GM20431 (cell line): ENCODE measurements around the gene BDH1.

Experiments used
- in situ Hi-C: fragments of 300-500 bp; cut with MseI, MboI; formaldehyde crosslinking; loops from one replicate; pipeline ENCODE4 v1.15.0; 2020; ENCODE audit warnings: low sequenced_read_pairs; ENCODE audit not compliant: unreplicated experiment

Gene BDH1

DNA sequence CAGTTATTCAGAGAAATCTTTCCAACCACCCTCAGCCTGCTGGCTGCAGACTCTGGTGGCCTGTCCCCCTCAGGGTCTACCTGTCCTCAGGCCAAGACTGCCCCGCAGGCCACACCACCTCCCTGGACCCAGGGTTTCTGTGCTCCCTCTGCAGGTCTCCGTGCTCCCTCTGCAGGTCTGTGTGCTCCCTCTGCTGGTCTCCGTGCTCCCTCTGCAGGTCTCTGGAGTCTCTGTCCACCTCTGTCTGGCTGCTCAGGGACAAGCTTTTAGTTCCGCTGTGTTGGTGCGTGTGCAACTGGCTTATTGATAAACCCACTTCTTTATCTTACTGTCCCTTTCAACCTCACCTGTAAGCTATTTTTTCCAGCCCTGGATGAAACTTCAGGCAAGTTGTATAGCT lies 30.1 kb downstream of the BDH1 start:
- in situ Hi-C loops: no loop called here

DNA sequence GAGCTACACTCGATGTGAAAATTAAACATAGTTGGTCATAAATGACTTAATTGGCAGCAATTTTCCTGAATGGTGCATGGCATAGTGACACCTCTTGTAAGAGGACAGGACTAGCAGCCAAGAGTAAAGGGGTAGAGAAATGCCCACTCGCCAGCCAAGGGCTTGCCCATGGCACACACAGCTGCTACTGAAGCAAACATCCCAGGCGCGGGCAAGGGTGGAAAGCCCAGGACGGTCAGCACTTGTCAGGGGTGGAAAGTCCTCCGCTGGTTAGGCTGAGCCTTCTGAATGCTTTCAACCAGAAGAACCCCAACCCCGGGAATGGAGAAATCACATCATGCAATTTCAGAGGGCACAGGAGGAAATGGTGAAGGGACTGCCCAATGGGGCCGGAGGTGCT lies 31.6 kb downstream of the BDH1 start:
- in situ Hi-C loops: loop anchor here (25.0 kb wide), 1 partner anchor 537 kb away; no protein-coding TSS in a partner anchor

DNA sequence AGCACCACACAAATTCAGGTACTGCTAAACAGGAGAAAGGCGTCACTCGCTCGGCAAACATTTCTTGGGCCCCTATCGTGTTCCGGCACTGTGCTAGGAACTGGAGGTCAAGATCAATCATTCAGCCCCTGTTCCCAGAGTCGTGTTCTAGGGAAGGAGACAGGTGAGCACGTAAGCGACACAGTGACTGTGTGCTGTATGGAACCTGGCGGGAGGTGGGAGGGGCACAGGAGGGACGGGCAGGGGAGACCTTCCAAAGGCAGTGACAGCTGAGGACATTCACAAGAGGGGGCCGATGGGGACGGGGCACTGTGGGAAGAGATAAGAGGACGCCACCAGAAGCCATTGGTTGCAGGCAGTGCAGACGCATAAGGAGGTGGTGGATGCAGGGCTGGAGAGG lies 32.2 kb downstream of the BDH1 start:
- in situ Hi-C loops: loop anchor here (25.0 kb wide), 1 partner anchor 536 kb away; no protein-coding TSS in a partner anchor

DNA sequence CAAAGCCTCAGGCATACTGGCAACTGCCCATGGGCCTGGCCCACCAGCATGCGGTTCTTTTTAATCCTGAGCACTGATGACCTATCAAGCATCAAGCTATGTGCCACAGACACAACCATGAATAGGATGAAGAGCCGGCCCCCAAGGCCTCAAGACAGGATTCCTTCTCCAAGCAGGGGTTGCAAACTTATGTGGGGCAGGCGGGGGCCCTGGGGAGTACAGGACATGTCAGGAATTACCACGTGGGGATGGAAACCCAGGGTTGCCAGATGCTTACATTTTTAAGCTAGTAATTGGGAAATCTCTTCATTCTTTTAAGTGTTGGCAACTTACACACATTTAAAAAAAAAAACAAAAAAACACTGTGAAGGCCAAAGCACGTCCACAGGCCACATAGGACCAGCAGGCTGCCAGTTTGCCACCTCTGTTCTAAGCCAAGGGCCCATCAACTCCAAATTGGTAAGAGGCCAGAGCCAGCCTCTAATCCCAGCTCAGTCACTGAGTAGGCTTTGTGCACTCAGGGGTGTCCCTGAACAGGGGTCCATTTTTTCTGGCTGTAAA lies 32.8 kb downstream of the BDH1 start:
- in situ Hi-C loops: loop anchor here (25.0 kb wide), 1 partner anchor 536 kb away; no protein-coding TSS in a partner anchor

DNA sequence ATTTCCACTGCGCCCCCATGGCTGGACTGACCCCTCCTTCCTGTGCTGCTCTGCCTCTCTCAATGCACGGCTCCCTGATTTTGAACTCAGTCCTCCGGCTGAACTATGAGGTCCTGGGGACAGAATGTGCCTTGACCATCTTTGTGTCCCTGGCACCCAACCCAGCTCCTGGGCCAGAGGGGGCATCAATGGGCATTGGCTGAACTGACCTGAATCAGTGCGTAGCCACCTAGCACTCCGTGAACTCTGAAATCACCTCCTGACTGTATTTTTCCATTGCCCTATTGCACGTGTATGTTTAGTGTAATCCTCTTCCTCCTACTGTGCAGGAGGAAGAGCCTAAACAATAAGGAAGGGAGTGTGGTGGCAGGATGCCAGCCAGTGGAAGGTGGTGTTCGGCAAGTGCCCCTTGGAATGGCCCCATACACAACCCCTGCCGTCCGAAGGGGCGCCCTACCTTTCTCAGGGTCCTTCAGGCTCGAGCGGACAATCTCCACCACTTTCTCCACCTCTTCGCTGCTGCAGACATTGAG lies 33.5 kb downstream of the BDH1 start:
- in situ Hi-C loops: loop anchor here (25.0 kb wide), 1 partner anchor 535 kb away; no protein-coding TSS in a partner anchor

DNA sequence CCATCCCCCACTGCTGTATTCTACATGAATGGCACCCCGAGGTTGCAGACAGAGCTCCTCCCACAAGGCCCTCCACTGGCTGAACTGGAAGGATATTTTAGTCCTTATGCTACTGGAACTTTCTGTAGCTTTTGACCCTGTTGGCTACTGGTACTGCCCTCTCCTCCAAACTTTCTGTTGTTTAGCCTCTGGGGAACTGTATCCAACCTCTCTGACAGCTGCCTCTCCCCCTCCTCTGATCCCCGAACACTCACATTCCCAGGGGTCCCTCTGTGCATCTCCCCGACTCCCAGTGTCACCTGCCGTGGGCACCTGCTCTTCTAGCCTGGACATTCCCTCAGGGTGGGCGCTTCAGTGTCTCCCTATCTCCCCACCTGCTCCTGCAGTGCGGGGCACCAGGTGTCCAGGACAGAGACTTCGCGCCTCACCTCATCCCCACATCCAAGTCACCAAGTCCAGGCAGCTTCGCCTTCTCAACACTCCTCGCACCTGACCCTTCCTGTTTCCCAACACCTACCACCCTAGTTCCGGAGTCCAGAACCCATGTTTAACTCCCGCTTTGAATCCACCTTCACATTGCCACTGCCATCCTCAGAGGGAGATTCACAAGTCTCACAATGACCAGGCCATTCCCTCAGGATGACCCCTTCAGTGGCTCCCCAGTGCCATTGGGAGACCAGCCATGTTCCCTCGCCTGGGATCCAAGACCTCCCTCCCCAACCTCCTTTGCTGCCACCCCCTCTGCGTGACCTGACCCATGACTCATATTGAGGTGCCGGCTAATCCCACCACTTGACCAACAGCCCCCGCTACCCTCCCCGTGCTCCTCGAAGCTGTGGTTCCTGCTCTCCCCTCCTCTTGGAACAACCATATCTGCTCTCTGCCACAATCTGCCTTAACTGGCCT lies 34.2 kb downstream of the BDH1 start:
- in situ Hi-C loops: loop anchor here (25.0 kb wide), 1 partner anchor 534 kb away; no protein-coding TSS in a partner anchor

DNA sequence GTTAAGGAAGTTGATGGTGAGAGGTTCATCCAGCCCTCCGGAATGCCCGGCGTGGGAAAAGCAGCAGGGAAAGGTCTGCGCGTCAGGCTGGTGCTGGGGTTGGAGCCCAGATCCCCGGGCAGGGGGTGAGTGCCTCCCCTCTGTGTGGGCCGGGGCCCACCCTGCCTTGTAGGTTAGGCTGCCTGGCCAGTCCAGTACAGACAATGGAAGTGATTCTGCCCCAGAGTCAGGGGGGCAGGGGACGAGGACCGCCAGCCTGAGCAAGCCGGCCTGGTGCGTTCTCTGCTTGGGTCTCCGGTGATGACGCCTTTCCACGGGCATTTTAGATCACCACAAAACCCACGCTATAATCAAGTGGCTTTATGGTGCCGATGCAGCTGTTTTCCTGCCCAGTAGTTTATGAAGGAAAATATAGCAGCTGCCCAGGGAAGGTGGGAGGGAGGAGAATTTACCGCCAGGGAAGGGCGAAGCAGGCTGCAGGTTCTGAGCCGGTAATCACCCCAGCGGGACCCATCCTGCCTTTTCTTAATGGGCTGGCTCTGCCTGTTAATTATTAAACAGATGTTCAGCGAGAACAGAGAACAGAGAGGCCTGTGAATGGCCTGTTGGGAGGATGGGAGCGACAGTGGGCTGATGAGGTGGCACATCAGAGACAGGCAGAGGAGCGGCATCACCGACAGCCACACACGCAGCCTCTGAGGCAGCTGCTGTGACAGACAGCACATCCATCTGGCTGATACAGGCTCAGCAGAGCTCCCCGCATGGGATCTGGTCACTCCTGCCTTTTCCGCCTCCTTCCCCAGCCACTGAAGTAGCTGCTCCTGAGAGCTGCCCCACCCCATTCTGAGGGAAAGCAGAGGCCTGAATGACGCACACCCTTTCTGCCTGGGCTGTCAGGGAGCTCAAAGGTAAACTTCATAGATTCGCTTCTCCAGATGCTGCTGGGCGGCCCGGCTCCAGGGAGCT lies 35.2 kb downstream of the BDH1 start:
- in situ Hi-C loops: loop anchor here (25.0 kb wide), 1 partner anchor 533 kb away; no protein-coding TSS in a partner anchor

DNA sequence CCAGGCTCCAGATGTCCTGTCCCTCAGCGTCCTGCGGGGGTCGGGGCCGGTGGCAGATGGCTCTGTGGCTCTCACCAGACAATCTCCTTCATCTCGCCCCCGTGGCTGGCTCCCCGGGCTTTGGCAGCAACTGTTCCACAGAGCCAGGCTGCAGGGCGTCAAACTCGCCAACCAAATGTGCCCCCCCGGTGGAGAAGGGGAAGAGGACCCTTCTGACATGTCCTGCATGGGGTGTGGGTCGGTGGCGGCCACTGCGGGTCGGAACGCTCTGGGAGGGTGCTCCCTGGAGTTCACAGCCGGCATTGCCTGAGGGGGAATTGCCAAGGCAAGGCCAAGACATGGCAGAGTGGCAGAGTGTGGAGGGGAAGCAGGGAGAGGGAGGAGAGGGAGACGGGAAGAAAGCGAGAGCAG lies 36.0 kb downstream of the BDH1 start:
- in situ Hi-C loops: loop anchor here (25.0 kb wide), 1 partner anchor 533 kb away; no protein-coding TSS in a partner anchor

DNA sequence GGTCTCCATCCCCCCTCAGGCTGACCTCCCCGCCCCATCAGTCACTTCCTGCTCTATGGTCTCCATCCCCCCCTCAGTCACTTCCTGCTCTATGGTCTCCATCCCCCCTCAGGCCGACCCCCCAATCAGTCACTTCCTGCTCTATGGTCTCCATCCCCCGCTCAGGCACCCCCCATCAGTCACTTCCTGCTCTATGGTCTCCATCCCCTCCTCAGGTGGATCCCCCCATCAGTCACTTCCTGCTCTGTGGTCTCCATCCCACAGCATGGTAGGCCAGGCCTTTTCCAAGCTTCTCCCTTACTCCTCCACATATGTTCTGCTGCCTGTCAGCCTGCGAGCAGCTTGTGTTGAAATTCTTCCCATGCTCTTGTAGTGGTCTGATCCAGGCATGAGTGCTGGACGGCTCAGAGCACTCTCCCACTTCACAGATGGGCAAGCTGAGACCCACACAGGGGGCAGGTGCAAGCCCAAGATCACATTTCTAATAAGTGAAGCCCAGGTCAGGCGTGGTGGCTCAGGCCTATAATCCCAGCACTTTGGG lies 36.8 kb downstream of the BDH1 start:
- in situ Hi-C loops: loop anchor here (25.0 kb wide), 1 partner anchor 532 kb away; no protein-coding TSS in a partner anchor

DNA sequence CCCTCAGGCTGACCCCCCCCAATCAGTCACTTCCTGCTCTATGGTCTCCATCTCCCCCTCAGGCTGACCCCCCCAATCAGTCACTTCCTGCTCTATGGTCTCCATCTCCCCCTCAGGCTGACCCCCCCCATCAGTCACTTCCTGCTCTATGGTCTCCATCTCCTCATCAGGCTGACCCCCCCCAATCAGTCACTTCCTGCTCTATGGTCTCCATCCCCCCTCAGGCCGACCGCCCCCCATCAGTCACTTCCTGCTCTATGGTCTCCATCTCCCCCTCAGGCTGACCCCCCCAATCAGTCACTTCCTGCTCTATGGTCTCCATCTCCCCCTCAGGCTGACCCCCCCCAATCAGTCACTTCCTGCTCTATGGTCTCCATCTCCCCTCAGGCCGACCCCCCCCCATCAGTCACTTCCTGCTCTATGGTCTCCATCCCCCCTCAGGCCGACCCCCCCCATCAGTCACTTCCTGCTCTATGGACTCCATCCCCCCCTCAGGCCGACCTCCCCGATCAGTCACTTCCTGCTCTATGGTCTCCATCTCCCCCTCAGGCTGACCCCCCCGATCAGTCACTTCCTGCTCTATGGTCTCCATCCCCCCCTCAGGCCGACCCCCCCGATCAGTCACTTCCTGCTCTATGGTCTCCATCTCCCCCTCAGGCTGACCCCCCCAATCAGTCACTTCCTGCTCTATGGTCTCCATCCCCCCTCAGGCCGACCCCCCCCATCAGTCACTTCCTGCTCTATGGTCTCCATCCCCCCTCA lies 37.7 kb downstream of the BDH1 start:
- in situ Hi-C loops: loop anchor here (25.0 kb wide), 1 partner anchor 531 kb away; no protein-coding TSS in a partner anchor

DNA sequence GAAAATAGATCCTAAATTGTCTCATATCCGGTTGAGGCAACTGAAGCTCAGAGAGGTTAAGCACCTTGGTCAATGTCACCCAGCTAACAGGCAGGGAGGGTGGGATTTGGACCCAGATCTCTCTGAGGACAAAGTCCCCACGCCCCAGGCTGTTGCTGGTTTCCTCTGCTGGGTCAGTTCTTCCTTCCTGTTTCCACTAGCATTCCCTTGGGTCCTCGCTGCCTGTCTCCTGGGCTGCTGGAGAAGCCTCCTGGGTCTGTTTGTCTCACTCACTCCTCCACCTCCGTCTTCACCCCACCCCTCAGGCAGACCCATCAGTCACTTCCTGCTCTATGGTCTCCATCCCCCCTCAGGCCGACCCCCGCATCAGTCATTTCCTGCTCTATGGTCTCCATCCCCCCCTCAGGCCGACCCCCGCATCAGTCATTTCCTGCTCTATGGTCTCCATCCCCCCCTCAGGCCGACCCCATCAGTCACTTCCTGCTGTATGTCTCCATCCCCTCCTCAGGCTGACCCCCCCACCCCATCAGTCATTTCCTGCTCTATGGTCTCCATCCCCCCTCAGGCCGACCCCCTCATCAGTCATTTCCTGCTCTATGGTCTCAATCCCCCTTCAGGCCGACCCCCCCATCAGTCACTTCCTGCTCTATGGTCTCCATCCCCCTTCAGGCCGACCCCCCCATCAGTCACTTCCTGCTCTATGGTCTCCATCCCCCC lies 38.7 kb downstream of the BDH1 start:
- in situ Hi-C loops: loop anchor here (25.0 kb wide), 1 partner anchor 530 kb away; no protein-coding TSS in a partner anchor

DNA sequence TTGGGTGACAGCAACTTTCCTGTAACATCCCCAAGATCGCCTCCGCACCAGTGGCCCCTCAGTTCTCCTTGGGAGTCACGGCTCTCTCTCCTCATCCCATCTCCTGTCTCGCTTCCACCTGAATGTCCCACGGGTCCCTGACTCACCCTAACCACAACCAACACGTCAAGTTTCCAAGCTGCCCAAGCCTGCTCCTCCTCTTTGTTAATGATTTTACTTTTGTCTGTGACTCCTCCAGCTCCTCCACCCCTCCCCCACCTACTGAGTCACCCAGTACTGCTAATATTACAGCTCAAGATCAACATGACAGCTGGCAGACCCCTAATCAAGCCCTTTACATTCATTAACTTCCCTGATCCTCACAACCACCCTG lies 39.3 kb downstream of the BDH1 start:
- in situ Hi-C loops: loop anchor here (25.0 kb wide), 1 partner anchor 529 kb away; no protein-coding TSS in a partner anchor

DNA sequence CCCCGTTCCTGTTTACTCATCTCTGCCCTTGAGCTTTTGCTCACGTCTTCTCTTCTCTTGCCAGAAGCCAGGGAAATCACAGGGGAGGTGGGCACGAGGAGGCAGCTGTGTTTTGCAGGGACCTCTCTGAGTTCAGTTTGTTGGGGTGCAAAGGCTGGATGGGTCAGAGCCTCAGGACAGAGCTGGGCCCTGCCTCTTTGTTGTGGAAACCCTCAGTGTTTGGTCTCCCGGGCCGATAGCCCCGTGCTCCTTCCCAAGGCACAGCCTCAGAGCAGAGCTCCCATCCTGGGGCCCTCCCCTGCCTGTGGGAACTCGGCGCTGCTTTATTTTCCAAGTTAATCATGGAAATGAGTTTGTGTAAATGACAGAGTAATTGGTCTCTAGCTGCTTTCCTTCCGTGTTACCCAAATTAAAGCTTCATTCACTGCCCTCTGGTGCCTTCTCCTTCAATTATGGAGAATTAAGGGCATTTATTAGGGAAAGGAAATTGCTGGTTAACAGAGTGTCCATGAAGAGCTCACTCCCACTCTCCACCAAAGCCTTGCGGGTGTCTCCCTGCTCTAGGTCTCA lies 40.9 kb downstream of the BDH1 start:
- in situ Hi-C loops: loop anchor here (25.0 kb wide), 1 partner anchor 528 kb away; no protein-coding TSS in a partner anchor

DNA sequence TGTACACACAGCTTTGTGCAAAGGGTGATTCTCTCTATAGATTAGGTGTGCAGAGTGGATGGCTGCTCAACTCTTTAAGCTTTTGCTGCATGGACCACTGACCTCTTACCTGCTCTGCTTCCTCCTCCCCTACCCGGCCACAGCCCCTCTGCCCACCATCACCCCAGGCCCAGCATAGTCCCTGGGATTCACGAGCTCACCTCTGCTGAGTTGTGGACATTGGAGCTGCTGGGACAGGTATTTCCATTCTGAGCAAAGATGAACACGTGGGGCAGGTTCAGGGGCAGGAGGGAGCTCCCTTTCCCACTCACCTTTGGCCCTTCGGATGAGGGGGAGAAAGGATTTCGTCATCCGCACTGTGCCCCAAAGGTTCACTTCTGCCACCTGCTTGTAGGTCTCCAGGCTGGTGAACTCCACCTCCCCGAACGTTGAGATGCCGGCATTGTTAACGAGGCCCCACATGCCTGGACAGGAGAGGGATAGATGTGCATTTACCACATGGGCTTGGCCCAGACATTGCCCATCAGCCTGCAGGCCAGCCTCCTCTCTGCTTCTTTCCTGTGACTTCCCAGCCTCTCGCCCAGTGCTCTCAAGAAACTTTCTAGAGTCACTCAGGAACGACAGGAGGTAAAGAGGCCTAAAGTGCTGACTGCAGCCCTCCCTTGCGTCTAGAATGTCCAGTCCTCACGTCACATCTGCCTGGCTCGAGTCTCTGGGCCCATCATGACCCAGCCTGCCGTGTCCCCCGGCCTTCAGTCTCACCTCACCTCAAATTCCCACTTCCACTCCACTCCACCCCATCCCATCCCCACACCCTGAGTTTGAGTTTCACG lies 41.6 kb downstream of the BDH1 start:
- in situ Hi-C loops: loop anchor here (25.0 kb wide), 1 partner anchor 527 kb away; no protein-coding TSS in a partner anchor

DNA sequence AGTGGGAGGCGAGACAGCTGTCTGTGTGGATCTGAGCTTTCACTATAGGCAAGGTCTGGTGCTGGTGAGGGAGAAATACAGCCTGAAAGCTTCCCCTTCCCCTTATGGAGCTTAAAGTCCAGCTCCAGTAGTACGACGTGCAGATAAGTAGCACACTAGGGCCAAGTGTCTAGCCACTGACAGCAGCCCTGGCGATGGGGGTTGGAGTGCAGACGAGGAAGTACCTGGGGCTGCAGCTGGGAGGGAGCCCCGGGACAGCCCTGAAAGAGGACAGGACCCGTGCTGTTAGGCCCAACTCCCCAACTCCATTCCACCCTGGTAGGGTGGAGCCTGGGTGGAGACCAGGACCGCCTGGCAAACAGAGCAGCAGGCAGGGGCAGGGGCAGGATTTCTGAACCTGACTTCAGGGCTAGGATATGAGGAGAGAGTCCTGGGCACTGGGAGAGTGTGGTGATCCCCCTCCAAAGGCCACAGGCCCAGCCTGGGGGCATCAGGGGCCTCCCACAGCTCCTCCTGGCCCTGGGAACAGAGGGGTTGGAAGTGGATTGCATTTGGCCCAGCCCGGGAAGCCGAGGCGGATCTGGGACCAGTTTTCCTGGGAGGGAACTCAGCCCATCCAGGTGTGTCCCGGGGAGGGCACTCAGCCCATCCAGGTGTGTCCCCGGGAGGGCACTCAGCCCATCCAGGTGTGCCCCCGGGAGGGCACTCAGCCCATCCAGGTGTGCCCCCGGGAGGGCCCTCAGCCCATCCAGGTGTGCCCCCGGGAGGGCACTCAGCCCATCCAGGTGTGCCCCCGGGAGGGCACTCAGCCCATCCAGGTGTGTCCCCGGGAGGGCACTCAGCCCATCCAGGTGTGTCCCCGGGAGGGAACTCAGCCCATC lies 42.8 kb downstream of the BDH1 start:
- in situ Hi-C loops: loop anchor here (25.0 kb wide), 1 partner anchor 526 kb away; no protein-coding TSS in a partner anchor
